Measurements from ENCODE around the gene NUCB2. TPM values are rescaled to one million over a fixed set of nuclear protein-coding genes. Genes with fewer than 3 reads are reported as not detected.
"Not testable (repeated sequence)": the region's sequence is repeated elsewhere in the genome, so short reads cannot be mapped to it uniquely, and the experiment has no call there.

NUCB2 gene
- total RNA-seq, 2 donors from 2014 or later: 60.9 to 111 TPM

DNA sequence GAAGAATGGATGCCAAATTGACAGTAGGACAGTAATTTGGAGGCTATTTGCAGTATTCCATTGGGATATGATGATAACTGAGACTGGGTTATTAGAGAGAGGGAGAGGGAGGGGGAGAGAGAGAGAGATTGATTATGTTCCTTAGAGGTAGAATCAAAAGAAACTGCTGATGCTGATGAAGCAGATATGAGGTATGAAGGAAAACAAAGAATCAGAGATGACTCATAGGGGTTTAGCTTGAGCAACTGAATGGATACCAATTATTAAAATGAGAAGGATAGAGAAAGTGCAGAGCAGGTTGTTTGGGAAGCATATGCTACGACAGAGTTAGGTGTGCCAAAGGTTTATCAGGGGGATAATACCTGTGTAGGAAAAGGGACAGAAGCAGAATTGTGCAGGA is 12.8 kb upstream of the NUCB2 start:
- TF ChIP-seq CTCF (IDR thresholded peaks at IDR 0.05): no peak
- Histone ChIP-seq H3K36me3 (no peaks in the 10 kb centered on the region), H3K4me3 (no peak overlapping the region), H3K9me3 (no peaks in the 10 kb centered on the region), H3K9ac (ENCODE audit: low read depth in 2 of 2, low read length in 2 of 2) (no peak overlapping the region), H3K27me3 (no peaks in the 10 kb centered on the region), H3K4me1 (no peaks in the 10 kb centered on the region), H3K27ac (no peak overlapping the region)
- intact Hi-C loops (cut with DNase I): no loop called here
- no peak for DNase-seq

GRCh38 chr11:17266781-17267180 is 9.8 kb upstream of the NUCB2 start:
- no peak overlapping the region for H3K9ac ChIP-seq (ENCODE audit: low read depth in 2 of 2, low read length in 2 of 2)
- no peak overlapping the region for H3K27ac ChIP-seq
- no peaks in the 10 kb centered on the region for H3K9me3 ChIP-seq
- TF ChIP-seq CTCF (IDR thresholded peaks at IDR 0.05): no peak
- DNase-seq: no peak
- no peaks in the 10 kb centered on the region for H3K27me3 ChIP-seq
- no peaks in the 10 kb centered on the region for H3K4me1 ChIP-seq
- H3K36me3 ChIP-seq: no peaks in the 10 kb centered on the region
- H3K4me3 ChIP-seq: no peak overlapping the region
- intact Hi-C loops (cut with DNase I): no loop called here

GRCh38 chr11:17267576-17267975 is 9.0 kb upstream of the NUCB2 start:
- no peak for TF ChIP-seq CTCF (IDR thresholded peaks at IDR 0.05)
- no peak for DNase-seq

GRCh38 chr11:17268500-17268899 is 8.0 kb upstream of the NUCB2 start:
- H3K9ac ChIP-seq (ENCODE audit: low read depth in 2 of 2, low read length in 2 of 2); H3K4me3 ChIP-seq; DNase-seq; H3K27ac ChIP-seq; H3K9me3 ChIP-seq; intact Hi-C loops (cut with DNase I); H3K4me1 ChIP-seq; H3K36me3 ChIP-seq; H3K27me3 ChIP-seq: not testable (repeated sequence)

More at GRCh38 chr11:17267576-17267975, 9.0 kb upstream of the NUCB2 start:
- Histone ChIP-seq H3K36me3 (no peaks in the 10 kb centered on the region), H3K27me3 (no peaks in the 10 kb centered on the region), H3K9me3 (no peaks in the 10 kb centered on the region), H3K9ac (ENCODE audit: low read depth in 2 of 2, low read length in 2 of 2) (no peak overlapping the region), H3K4me3 (no peak overlapping the region), H3K27ac (no peak overlapping the region), H3K4me1 (no peaks in the 10 kb centered on the region)
- intact Hi-C loops (cut with DNase I): no loop called here

- Histone ChIP-seq H3K36me3 (no peaks in the 10 kb centered on the region), H3K9me3 (no peaks in the 10 kb centered on the region), H3K4me3 (no peak overlapping the region), H3K9ac (ENCODE audit: low read depth in 2 of 2, low read length in 2 of 2) (no peak overlapping the region), H3K27ac (no peak overlapping the region), H3K27me3 (no peaks in the 10 kb centered on the region), H3K4me1 (no peaks in the 10 kb centered on the region)
- no peak for DNase-seq
- TF ChIP-seq CTCF (IDR thresholded peaks at IDR 0.05): no peak
- intact Hi-C loops (cut with DNase I): no loop called here
These were observed 7.6 kb upstream of the NUCB2 start for GRCh38 chr11:17268902-17269301.

DNA sequence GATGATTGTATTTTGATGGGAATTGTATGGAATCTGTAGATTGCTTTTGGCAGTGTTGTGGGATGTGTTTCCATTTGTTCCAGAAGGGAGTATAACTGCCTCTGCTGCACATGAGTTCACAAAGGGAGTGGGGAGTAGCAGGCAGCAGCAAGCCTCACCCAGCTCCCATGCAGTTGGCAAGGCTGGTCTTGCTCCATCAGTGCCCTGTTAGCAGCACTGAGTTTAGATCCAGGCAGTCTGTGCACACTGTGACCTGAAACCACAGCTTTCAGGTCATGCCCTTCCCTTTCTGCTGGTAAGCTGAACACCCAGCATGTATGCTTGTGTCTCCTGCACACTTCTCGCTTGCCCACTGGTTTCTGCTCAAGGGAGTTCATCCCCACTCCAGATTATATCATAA is 3.7 kb upstream of the NUCB2 start:
- H3K9ac ChIP-seq (ENCODE audit: low read depth in 2 of 2, low read length in 2 of 2): no peak overlapping the region
- intact Hi-C loops (cut with DNase I): no loop called here
- TF ChIP-seq CTCF (IDR thresholded peaks at IDR 0.05): no peak

More for the DNA sequence above, 3.7 kb upstream of the NUCB2 start:
- Histone ChIP-seq H3K4me1 (no peaks in the 10 kb centered on the region), H3K36me3 (no peaks in the 10 kb centered on the region), H3K27me3 (no peaks in the 10 kb centered on the region), H3K4me3 (no peak overlapping the region), H3K9me3 (no peaks in the 10 kb centered on the region), H3K27ac (no peak overlapping the region)
- no peak for DNase-seq

All from colonic mucosa (tissue), 4 donors.